ENCODE results near the gene OR4D2.

Gene OR4D2

GRCh38 chr17:58184308-58184985 lies 17.7 kb downstream of the OR4D2 start:
- H3K36me3 ChIP-seq (ENCODE audit: low read depth) = no peaks in the 10 kb centered on the region
- DNase-seq (ENCODE audit: low spot score) (no peak), ATAC-seq (ENCODE audit: low read depth) (peak; percentile 98)
- H3K27ac ChIP-seq (ENCODE audit: poor library complexity, severe bottlenecking) = peak overlapping the region; percentile 21
- no peaks in the 10 kb centered on the region for H3K9me3 ChIP-seq (ENCODE audit: severe bottlenecking)
- no peak for TF ChIP-seq CTCF (IDR thresholded peaks at IDR 0.05; ENCODE audit: poor library complexity, severe bottlenecking)
- H3K4me3 ChIP-seq (ENCODE audit: severe bottlenecking) = no peak overlapping the region
- H3K27me3 ChIP-seq (ENCODE audit: insufficient read depth, poor library complexity, severe bottlenecking) = no peaks in the 10 kb centered on the region
- H3K4me1 ChIP-seq (ENCODE audit: insufficient read depth, poor library complexity, severe bottlenecking) = peaks cover 4% of the 10 kb centered on the region

DNA sequence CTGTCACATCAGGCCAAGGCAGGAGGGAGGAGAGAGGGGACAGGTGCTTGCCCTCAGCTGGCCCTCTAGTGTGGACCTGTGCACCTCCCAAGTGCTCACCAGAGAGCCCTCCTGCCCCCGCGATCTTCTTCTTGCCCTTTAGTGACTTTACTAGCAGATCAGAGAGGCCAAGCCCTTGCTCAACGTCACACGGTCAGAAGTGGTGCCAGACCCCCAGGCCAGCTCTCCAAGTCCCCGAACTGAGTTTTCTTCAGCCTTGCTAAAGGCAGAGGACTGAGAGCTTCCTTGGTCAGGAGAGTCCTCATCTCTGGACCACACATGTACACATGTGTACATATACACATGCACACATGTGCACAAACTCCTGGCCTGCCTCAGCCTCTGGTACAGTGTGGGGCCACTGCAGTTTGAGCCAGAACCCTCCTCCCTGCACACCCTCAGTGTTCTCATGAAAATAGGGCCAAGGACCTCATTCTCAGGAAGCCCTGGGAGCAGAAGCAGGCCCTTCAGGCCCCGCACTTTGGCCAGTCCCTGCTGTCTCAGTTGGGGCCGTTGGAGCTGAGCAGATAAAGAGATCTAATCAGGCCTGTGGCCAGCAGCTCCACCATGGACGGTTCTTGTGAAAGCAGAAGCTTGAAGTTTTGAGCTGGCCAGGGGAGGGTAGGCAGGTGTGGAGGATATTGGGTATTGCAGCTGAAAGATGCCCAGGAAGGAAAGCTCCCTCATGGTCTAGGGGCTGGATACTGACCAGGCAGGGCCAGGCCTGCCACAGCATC lies 18.4 kb downstream of the OR4D2 start:
- H3K27ac ChIP-seq (ENCODE audit: poor library complexity, severe bottlenecking) = no peak overlapping the region
- ATAC-seq (ENCODE audit: low read depth) (no peak), DNase-seq (ENCODE audit: low spot score) (no peak)

DNA sequence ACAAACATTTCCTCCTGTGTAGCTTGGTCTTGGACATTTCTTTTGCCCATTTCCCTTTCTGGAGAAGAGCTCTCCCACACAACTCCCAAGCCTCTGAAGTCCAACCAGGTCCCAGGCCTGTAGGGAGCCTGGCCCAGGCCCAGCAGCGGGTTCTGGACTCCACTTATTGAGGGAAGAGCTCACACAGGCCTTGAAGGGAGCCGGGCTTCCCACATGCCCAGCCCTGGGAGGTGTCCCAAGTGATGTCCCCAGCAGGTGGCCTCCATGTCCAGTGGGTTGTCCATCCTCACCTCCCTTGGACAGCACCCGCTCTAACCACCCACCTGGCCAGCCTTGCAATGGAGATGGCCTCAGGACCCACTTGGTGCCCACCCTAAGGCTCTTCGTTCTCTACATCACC lies 19.8 kb downstream of the OR4D2 start:
- Histone ChIP-seq H3K4me1 (ENCODE audit: insufficient read depth, poor library complexity, severe bottlenecking) (peaks cover 4% of the 10 kb centered on the region), H3K27ac (ENCODE audit: poor library complexity, severe bottlenecking) (no peak overlapping the region), H3K9me3 (ENCODE audit: severe bottlenecking) (no peaks in the 10 kb centered on the region), H3K4me3 (ENCODE audit: severe bottlenecking) (no peak overlapping the region), H3K36me3 (ENCODE audit: low read depth) (no peaks in the 10 kb centered on the region), H3K27me3 (ENCODE audit: insufficient read depth, poor library complexity, severe bottlenecking) (no peaks in the 10 kb centered on the region)
- DNase-seq (ENCODE audit: low spot score) (no peak), ATAC-seq (ENCODE audit: low read depth) (no peak)
- TF ChIP-seq CTCF (IDR thresholded peaks at IDR 0.05; ENCODE audit: poor library complexity, severe bottlenecking) = no peak

More for the DNA sequence above, 18.4 kb downstream of the OR4D2 start:
- Histone ChIP-seq H3K9me3 (ENCODE audit: severe bottlenecking) (no peaks in the 10 kb centered on the region), H3K36me3 (ENCODE audit: low read depth) (no peaks in the 10 kb centered on the region), H3K4me1 (ENCODE audit: insufficient read depth, poor library complexity, severe bottlenecking) (peaks cover 4% of the 10 kb centered on the region), H3K27me3 (ENCODE audit: insufficient read depth, poor library complexity, severe bottlenecking) (no peaks in the 10 kb centered on the region), H3K4me3 (ENCODE audit: severe bottlenecking) (no peak overlapping the region)
- no peak for TF ChIP-seq CTCF (IDR thresholded peaks at IDR 0.05; ENCODE audit: poor library complexity, severe bottlenecking)

- DNase-seq (ENCODE audit: low spot score) (no peak), ATAC-seq (ENCODE audit: low read depth) (no peak)
- no peak for TF ChIP-seq CTCF (IDR thresholded peaks at IDR 0.05; ENCODE audit: poor library complexity, severe bottlenecking)
- Histone ChIP-seq H3K36me3 (ENCODE audit: low read depth) (no peaks in the 10 kb centered on the region), H3K27me3 (ENCODE audit: insufficient read depth, poor library complexity, severe bottlenecking) (no peaks in the 10 kb centered on the region), H3K4me1 (ENCODE audit: insufficient read depth, poor library complexity, severe bottlenecking) (peaks cover 4% of the 10 kb centered on the region), H3K9me3 (ENCODE audit: severe bottlenecking) (no peaks in the 10 kb centered on the region), H3K4me3 (ENCODE audit: severe bottlenecking) (no peak overlapping the region), H3K27ac (ENCODE audit: poor library complexity, severe bottlenecking) (no peak overlapping the region)
These were observed 20.3 kb downstream of the OR4D2 start for GRCh38 chr17:58187063-58187462.

GRCh38 chr17:58187675-58188074 lies 20.9 kb downstream of the OR4D2 start:
- H3K4me3 ChIP-seq (ENCODE audit: severe bottlenecking) = no peak overlapping the region
- DNase-seq (ENCODE audit: low spot score) = no peak
- H3K27ac ChIP-seq (ENCODE audit: poor library complexity, severe bottlenecking) = no peak overlapping the region
- H3K9me3 ChIP-seq (ENCODE audit: severe bottlenecking) = no peaks in the 10 kb centered on the region
- no peaks in the 10 kb centered on the region for H3K27me3 ChIP-seq (ENCODE audit: insufficient read depth, poor library complexity, severe bottlenecking)
- TF ChIP-seq CTCF (IDR thresholded peaks at IDR 0.05; ENCODE audit: poor library complexity, severe bottlenecking) = no peak
- peaks cover 4% of the 10 kb centered on the region for H3K4me1 ChIP-seq (ENCODE audit: insufficient read depth, poor library complexity, severe bottlenecking)
- no peak for ATAC-seq (ENCODE audit: low read depth)
- H3K36me3 ChIP-seq (ENCODE audit: low read depth) = no peaks in the 10 kb centered on the region
